HFFc6 (cell line): ENCODE data around the gene GJA4. TPM values are rescaled to one million over a fixed set of nuclear protein-coding genes. Genes with fewer than 3 reads are reported as not detected.
"Not testable (repeated sequence)": the region's sequence is repeated elsewhere in the genome, so short reads cannot be mapped to it uniquely, and the experiment has no call there.

Source experiments
- DNase-seq: peaks from one replicate; pipeline ENCODE4 v3.0.0-alpha.2; 2018
- H3K27ac Mint-ChIP-seq: 2 replicates; pipeline ENCODE4 v1.8.0; 2020; ENCODE audit warnings: mild to moderate bottlenecking, mixed read lengths
- H3K27me3 Mint-ChIP-seq: 2 replicates; pipeline ENCODE4 v1.8.0; 2021; ENCODE audit warnings: mild to moderate bottlenecking, moderate library complexity, mixed read lengths; ENCODE audit not compliant: insufficient read depth
- H3K36me3 Mint-ChIP-seq: 2 replicates; pipeline ENCODE4 v1.8.0; 2021; ENCODE audit warnings: low read depth, mixed read lengths
- H3K4me1 Mint-ChIP-seq: 2 replicates; pipeline ENCODE4 v1.8.0; 2020; ENCODE audit warnings: low read depth, mixed read lengths
- H3K4me3 Mint-ChIP-seq: 2 replicates; pipeline ENCODE4 v1.8.0; 2020; ENCODE audit warnings: mild to moderate bottlenecking, moderate library complexity, mixed read lengths
- H3K9me3 Mint-ChIP-seq: 2 replicates; pipeline ENCODE4 v1.8.0; 2020; ENCODE audit warnings: mild to moderate bottlenecking, mixed read lengths
- total RNA-seq, 6 experiments: library from RNA; stranded (reverse); fragmentation: NEBNext Ultra II Directional; extraction: Animal tissue kit (Norgen Biotek cat#: 25700); gene quantifications; 2 replicates in 1 of 6; 3 replicates in 5 of 6; pipeline ENCODE4 v1.2.3, GENCODE V29; 2021
- TF ChIP-seq, protein P1 (sequence below): fragments of 200-600 bp; sonication (generic); IDR thresholded peaks from 2 replicates; pipeline ENCODE4 v1.5.0; 2021; ENCODE audit warnings: antibody characterized with exemption, mild to moderate bottlenecking

GJA4 gene
- total RNA-seq, 6 experiments from 2014 or later: not detected

DNA sequence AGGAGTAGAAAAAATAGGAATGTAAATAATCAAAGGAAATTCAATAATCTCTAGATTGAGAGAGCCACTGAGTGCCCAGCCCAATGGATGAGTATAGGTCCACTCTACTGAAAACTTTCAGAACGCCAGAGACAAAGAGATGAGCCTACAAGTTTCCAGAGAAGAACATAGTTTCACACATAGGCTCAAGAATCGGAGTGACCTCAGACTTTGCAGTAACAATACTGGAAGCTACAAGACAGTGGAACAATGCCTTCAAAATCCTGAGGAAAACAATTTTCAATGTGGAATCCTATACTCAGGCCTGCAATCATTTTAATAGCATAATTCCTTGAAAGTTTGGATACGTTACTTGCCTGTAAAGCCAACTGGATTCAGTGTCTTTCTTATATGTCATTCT lies 11.0 kb downstream of the GJA4 start:
- peaks cover 6% of the 10 kb centered on the region; the same call in 1 of the 2 replicates for H3K36me3 Mint-ChIP-seq
- no peaks in the 10 kb centered on the region; the same call in 1 of the 2 replicates for H3K27me3 Mint-ChIP-seq
- H3K9me3 Mint-ChIP-seq: no peaks in the 10 kb centered on the region
- H3K4me3 Mint-ChIP-seq: no peak overlapping the region
- no peak overlapping the region for H3K27ac Mint-ChIP-seq
- TF ChIP-seq, protein P1, sequence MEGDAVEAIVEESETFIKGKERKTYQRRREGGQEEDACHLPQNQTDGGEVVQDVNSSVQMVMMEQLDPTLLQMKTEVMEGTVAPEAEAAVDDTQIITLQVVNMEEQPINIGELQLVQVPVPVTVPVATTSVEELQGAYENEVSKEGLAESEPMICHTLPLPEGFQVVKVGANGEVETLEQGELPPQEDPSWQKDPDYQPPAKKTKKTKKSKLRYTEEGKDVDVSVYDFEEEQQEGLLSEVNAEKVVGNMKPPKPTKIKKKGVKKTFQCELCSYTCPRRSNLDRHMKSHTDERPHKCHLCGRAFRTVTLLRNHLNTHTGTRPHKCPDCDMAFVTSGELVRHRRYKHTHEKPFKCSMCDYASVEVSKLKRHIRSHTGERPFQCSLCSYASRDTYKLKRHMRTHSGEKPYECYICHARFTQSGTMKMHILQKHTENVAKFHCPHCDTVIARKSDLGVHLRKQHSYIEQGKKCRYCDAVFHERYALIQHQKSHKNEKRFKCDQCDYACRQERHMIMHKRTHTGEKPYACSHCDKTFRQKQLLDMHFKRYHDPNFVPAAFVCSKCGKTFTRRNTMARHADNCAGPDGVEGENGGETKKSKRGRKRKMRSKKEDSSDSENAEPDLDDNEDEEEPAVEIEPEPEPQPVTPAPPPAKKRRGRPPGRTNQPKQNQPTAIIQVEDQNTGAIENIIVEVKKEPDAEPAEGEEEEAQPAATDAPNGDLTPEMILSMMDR: no peak
- peaks cover 40% of the 10 kb centered on the region for H3K4me1 Mint-ChIP-seq
- DNase-seq: no peak

DNA sequence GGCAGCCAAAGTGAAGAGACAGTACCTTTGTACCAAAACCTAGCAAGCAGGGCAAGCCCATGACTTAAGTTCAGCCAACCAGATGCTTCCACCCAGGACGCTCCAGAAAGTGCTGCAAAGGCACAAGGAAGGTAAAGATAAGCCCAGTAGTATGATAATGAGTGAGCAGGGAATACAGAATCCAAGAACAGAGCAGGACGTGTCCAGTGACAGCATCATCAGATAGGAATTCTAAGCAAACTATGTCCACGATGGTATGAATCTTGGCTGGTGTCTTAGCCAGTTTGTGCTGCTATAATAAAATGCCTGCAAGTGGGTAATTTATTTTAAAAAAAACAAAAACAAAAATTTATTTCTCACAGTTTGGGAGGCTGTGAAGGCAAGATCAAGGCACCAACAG lies 13.6 kb downstream of the GJA4 start:
- no peaks in the 10 kb centered on the region for H3K9me3 Mint-ChIP-seq
- TF ChIP-seq, protein P1: no peak
- H3K4me3 Mint-ChIP-seq: peak overlapping the region; percentile 16; the same call in 1 of the 2 replicates
- peak overlapping the region; percentile 62 for H3K27ac Mint-ChIP-seq
- DNase-seq: peak; percentile 64
- no peaks in the 10 kb centered on the region; the same call in 1 of the 2 replicates for H3K27me3 Mint-ChIP-seq
- H3K4me1 Mint-ChIP-seq: peaks cover 31% of the 10 kb centered on the region
- H3K36me3 Mint-ChIP-seq: peaks cover 10% of the 10 kb centered on the region; the same call in 1 of the 2 replicates

DNA sequence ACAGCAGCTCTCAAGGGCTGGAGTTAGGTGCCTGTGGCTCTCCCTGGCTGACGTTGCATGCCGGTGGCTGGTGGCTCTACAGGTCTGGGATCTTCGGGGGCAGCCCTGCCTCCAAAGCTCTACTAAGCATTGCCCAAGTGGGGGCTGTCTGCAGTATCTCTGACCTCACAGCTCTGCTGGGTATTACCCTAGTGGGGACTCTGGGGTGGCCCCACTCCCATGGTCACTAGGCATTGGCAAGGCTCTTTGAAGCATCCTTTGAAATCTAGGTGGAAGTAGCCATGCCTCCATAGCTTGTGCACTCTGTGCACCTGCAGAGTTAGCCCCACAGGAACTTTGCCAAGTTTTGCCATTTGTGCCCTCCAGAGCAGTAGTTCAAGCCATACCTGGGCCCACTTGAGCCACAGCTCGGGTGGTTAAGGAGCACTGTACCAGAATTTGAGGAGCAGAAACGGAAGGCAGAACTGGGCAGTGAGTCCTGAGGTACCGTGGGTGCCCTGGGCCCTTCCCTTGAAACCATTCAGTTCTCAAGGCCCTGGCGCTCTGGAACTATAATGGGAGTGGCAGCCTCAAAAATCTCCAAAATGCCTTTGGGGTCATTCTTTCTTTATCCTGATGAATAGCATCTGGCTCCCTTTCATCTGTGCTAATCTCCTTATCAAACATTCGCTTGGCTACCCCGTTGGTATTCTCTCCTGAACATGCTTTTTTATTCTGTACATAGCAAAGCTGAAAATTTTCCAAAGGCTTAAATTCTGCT lies 15.4 kb downstream of the GJA4 start:
- TF ChIP-seq, protein P1: no peak
- peaks cover 10% of the 10 kb centered on the region; the same call in 1 of the 2 replicates for H3K36me3 Mint-ChIP-seq
- DNase-seq: no peak
- peaks cover 31% of the 10 kb centered on the region for H3K4me1 Mint-ChIP-seq
- no peak overlapping the region for H3K4me3 Mint-ChIP-seq
- H3K9me3 Mint-ChIP-seq: no peaks in the 10 kb centered on the region
- no peaks in the 10 kb centered on the region; the same call in 1 of the 2 replicates for H3K27me3 Mint-ChIP-seq
- no peak overlapping the region for H3K27ac Mint-ChIP-seq

DNA sequence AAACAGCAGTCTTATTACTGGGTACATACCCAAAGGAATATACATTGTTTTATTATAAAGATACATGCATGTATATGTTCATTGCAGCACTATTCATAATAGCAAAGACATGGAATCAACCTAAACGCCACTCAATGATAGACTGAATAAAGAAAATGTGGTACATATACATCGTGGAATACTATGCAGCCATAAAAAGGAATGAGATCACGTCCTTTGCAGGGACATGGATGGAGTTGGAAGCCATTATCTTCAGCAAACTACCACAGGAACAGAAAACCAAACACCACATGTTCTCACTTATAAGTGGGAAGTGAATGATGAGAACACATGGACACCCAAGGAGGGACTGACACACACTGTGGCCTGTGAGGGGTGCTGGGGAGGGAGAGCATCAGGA lies 18.0 kb downstream of the GJA4 start:
- not testable (repeated sequence) for H3K36me3 Mint-ChIP-seq

DNA sequence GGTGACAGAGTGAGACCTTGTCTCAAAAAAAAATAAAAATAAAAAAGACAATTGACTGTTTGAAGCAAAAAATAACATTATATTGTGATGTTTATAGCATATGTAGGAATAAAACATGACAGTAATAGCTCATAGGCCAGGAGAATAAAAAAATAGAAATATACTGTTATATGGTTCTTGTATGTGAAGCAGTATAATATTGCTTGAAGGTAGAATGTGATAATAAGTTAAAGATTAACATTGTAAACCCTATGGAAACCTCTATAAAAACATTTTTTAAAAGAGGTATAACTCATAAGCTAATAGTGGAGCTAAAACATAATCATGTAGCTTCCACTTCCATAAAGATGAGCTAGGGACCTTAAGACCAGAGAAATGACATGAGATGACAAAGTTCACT lies 23.5 kb downstream of the GJA4 start:
- Mint-ChIP-seq H3K4me3 (no peak overlapping the region), H3K27ac (no peak overlapping the region), H3K9me3 (no peaks in the 10 kb centered on the region), H3K36me3 (no peaks in the 10 kb centered on the region), H3K27me3 (no peaks in the 10 kb centered on the region), H3K4me1 (no peaks in the 10 kb centered on the region)
- TF ChIP-seq, protein P1: no peak
- DNase-seq: no peak

More for the DNA sequence above, 18.0 kb downstream of the GJA4 start:
- H3K27me3 Mint-ChIP-seq, H3K9me3 Mint-ChIP-seq, H3K27ac Mint-ChIP-seq, H3K4me3 Mint-ChIP-seq, DNase-seq: not testable (repeated sequence)
- H3K4me1 Mint-ChIP-seq: peaks cover 24% of the 10 kb centered on the region

DNA sequence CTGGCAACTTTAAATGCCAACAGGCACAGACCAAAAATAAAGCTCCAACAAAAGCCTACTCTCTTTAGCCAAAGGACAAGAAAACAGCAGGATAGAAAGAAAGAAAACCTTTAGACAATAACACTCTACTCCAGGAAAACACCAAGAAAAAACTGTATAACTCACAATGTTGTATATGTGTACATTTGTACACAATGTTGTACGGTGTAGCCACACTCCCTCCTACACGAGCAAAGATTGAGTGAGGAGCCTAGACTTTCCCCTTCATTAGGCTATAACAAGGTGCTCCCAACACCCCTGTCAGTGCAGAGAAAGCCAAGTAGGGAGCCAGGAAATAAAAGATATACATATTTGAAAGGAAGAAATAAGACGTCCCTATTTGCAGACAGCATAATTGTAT lies 24.0 kb downstream of the GJA4 start:
- Mint-ChIP-seq H3K36me3 (no peaks in the 10 kb centered on the region), H3K4me1 (no peaks in the 10 kb centered on the region), H3K9me3 (no peaks in the 10 kb centered on the region), H3K27me3 (no peaks in the 10 kb centered on the region), H3K4me3 (no peak overlapping the region), H3K27ac (no peak overlapping the region)
- DNase-seq: no peak
- TF ChIP-seq, protein P1: no peak

DNA sequence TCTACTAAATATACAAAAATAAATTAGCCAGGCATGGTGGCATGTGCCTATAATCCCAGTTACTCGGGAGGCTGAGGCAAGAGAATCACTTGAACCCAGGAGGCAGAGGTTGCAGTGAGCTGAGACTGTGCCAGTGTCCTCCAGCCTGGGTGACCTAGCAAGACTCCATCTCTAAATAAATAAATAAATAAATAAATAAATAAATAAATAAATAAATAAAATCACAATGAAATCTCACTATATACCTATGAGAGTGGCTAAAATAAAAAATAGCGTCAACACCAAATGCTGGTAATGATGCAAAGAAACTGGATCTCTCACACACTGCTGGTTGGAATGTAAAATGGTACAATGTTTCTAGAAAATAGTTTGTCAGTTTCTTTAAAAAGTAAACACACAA lies 26.1 kb downstream of the GJA4 start:
- not testable (repeated sequence) for H3K4me3 Mint-ChIP-seq, H3K9me3 Mint-ChIP-seq, H3K4me1 Mint-ChIP-seq, H3K27ac Mint-ChIP-seq, H3K27me3 Mint-ChIP-seq, H3K36me3 Mint-ChIP-seq, DNase-seq
